HL-60 (cell line): ENCODE data around the gene NCOA5.

Experiments used
- CTCF ChIP-seq: IDR thresholded peaks from one replicate; pipeline ENCODE4 v1.5.1; 2011; ENCODE audit warnings: low read length, control low read depth, inconsistent platforms; ENCODE audit not compliant: insufficient read depth
- GABPA ChIP-seq: IDR thresholded peaks from 2 replicates; pipeline ENCODE4 v1.6.1; 2012; ENCODE audit warnings: low read depth
- REST ChIP-seq: IDR thresholded peaks from 2 replicates; pipeline ENCODE4 v1.6.1; 2012; ENCODE audit warnings: low read depth; ENCODE audit not compliant: insufficient replicate concordance

GRCh38 chr20:46108435-46108841 is 18.7 kb upstream of the NCOA5 start:
- no peak for TF ChIP-seq REST
- TF ChIP-seq GABPA = no peak
- no peak for TF ChIP-seq CTCF
